MM.1S (cell line): Measurements from ENCODE around the gene FRMD6.

ENCODE experiments used
- DNase-seq: peaks from one replicate; pipeline ENCODE4 v3.0.0-alpha.2; 2015
- H2AFZ ChIP-seq: fragments of 300-600 bp; sonication (generic); 2 replicates; pipeline ENCODE4 v1.6.0; 2016; ENCODE audit warnings: antibody characterized with exemption, low read length
- H3F3A ChIP-seq: fragments of 300-600 bp; sonication (generic); 2 replicates; pipeline ENCODE4 v1.6.1; 2016; ENCODE audit warnings: mild to moderate bottlenecking, antibody characterized with exemption, low read length, moderate library complexity, mixed read lengths; ENCODE audit not compliant: insufficient read depth
- H3K27ac ChIP-seq: fragments of 300-600 bp; sonication (generic); 2 replicates; pipeline ENCODE4 v1.5.1; 2016; ENCODE audit warnings: mild to moderate bottlenecking, low read length
- H3K27me3 ChIP-seq: fragments of 300-600 bp; sonication (generic); replicated peaks from 2 replicates; pipeline ENCODE4 v1.6.0; 2016; ENCODE audit warnings: low read length; ENCODE audit not compliant: insufficient read depth
- H3K36me3 ChIP-seq: fragments of 300-600 bp; sonication (generic); replicated peaks from 2 replicates; pipeline ENCODE4 v1.6.1; 2016; ENCODE audit warnings: mild to moderate bottlenecking, low read length, mixed read lengths; ENCODE audit not compliant: insufficient read depth
- H3K4me1 ChIP-seq: fragments of 300-600 bp; sonication (generic); 2 replicates; pipeline ENCODE4 v1.6.1; 2016; ENCODE audit warnings: low read length, mixed read lengths
- H3K4me2 ChIP-seq: fragments of 300-600 bp; sonication (generic); 2 replicates; pipeline ENCODE4 v1.6.0; 2016; ENCODE audit warnings: low read depth, low read length
- H3K4me3 ChIP-seq: fragments of 300-600 bp; sonication (generic); 2 replicates; pipeline ENCODE4 v1.5.1; 2016; ENCODE audit warnings: low read length, mixed read lengths
- H3K79me2 ChIP-seq: fragments of 300-600 bp; sonication (generic); 2 replicates; pipeline ENCODE4 v1.6.1; 2016; ENCODE audit warnings: mixed run types, low read length, mixed read lengths
- H3K9ac ChIP-seq: fragments of 300-600 bp; sonication (generic); 2 replicates; pipeline ENCODE4 v1.6.1; 2016; ENCODE audit warnings: low read length, mixed read lengths
- H3K9me2 ChIP-seq: fragments of 300-600 bp; sonication (generic); replicated peaks from 2 replicates; pipeline ENCODE4 v1.6.1; 2016; ENCODE audit warnings: mild to moderate bottlenecking, low read length, mixed read lengths; ENCODE audit not compliant: insufficient read depth
- H3K9me3 ChIP-seq: fragments of 300-600 bp; sonication (generic); replicated peaks from 2 replicates; pipeline ENCODE4 v1.6.1; 2016; ENCODE audit warnings: mild to moderate bottlenecking, low read length, mixed read lengths; ENCODE audit not compliant: insufficient read depth
- H4K20me1 ChIP-seq: fragments of 300-600 bp; sonication (generic); 2 replicates; pipeline ENCODE4 v1.6.1; 2016; ENCODE audit warnings: mild to moderate bottlenecking, low read length, moderate library complexity, mixed read lengths; ENCODE audit not compliant: insufficient read depth
- CTCF ChIP-seq: fragments of 300-600 bp; sonication (generic); IDR thresholded peaks from 2 replicates; pipeline ENCODE4 v1.5.1; 2016; ENCODE audit warnings: antibody characterized with exemption, low read length, mixed read lengths
- EZH2 ChIP-seq: fragments of 300-600 bp; sonication (generic); optimal IDR thresholded peaks from 2 replicates; pipeline ENCODE3; 2017; ENCODE audit warnings: low read depth, mild to moderate bottlenecking, antibody characterized with exemption, low read length, mixed read lengths
- EZH2phosphoT487 ChIP-seq: fragments of 300-600 bp; sonication (generic); IDR thresholded peaks from 2 replicates; pipeline ENCODE4 v1.6.1; 2018; ENCODE audit warnings: antibody characterized with exemption, low read length

FRMD6 gene

GRCh38 chr14:51682411-51682810 lies 30.7 kb downstream of the FRMD6 start:
- Histone ChIP-seq H3K4me2 (no peak overlapping the region), H2AFZ (no peak overlapping the region), H3K4me3 (no peak overlapping the region), H4K20me1 (no peaks in the 10 kb centered on the region), H3K27me3 (no peaks in the 10 kb centered on the region), H3K36me3 (no peaks in the 10 kb centered on the region), H3K4me1 (no peaks in the 10 kb centered on the region), H3K79me2 (peaks cover 58% of the 10 kb centered on the region), H3K9me2 (no peaks in the 10 kb centered on the region), H3K9ac (no peak overlapping the region), H3K27ac (no peak overlapping the region), H3K9me3 (no peaks in the 10 kb centered on the region), H3F3A (no peaks in the 10 kb centered on the region)
- no peak for DNase-seq
- no peak for TF ChIP-seq CTCF
- no peak for TF ChIP-seq EZH2
- no peak for TF ChIP-seq EZH2phosphoT487

- Histone ChIP-seq H3K9me2 (no peaks in the 10 kb centered on the region), H4K20me1 (no peaks in the 10 kb centered on the region), H3K9ac (no peak overlapping the region), H3K9me3 (no peaks in the 10 kb centered on the region), H3K4me1 (no peaks in the 10 kb centered on the region), H3K4me3 (no peak overlapping the region), H2AFZ (no peak overlapping the region), H3K27ac (no peak overlapping the region), H3K36me3 (no peaks in the 10 kb centered on the region), H3K27me3 (no peaks in the 10 kb centered on the region), H3K79me2 (peaks cover 50% of the 10 kb centered on the region), H3F3A (no peaks in the 10 kb centered on the region), H3K4me2 (no peak overlapping the region)
- no peak for TF ChIP-seq EZH2phosphoT487
- TF ChIP-seq EZH2 = no peak
- TF ChIP-seq CTCF = no peak
- no peak for DNase-seq
Observed at GRCh38 chr14:51684760-51685159, 33.0 kb downstream of the FRMD6 start.

- no peak for DNase-seq
- Histone ChIP-seq H3K4me1 (no peaks in the 10 kb centered on the region), H3K36me3 (no peaks in the 10 kb centered on the region), H3K27me3 (no peaks in the 10 kb centered on the region), H3K4me3 (no peak overlapping the region), H3K9me3 (no peaks in the 10 kb centered on the region), H4K20me1 (no peaks in the 10 kb centered on the region), H2AFZ (no peak overlapping the region), H3F3A (no peaks in the 10 kb centered on the region), H3K79me2 (peaks cover 10% of the 10 kb centered on the region), H3K4me2 (no peak overlapping the region), H3K9ac (no peak overlapping the region), H3K9me2 (no peaks in the 10 kb centered on the region), H3K27ac (no peak overlapping the region)
- TF ChIP-seq CTCF = no peak
- TF ChIP-seq EZH2phosphoT487 = no peak
- TF ChIP-seq EZH2 = no peak
Observed at GRCh38 chr14:51691176-51691575, 39.5 kb downstream of the FRMD6 start.

- H3K4me2 ChIP-seq = no peak overlapping the region
Observed at GRCh38 chr14:51692646-51693045, 40.9 kb downstream of the FRMD6 start.

More at GRCh38 chr14:51692646-51693045, 40.9 kb downstream of the FRMD6 start:
- Histone ChIP-seq H3K27me3 (no peaks in the 10 kb centered on the region), H2AFZ (no peak overlapping the region), H3K27ac (no peak overlapping the region), H3K36me3 (no peaks in the 10 kb centered on the region), H3K79me2 (peaks cover 5% of the 10 kb centered on the region), H3K9ac (no peak overlapping the region), H3K4me1 (no peaks in the 10 kb centered on the region), H3K9me3 (no peaks in the 10 kb centered on the region), H3K4me3 (no peak overlapping the region), H3K9me2 (no peaks in the 10 kb centered on the region), H3F3A (no peaks in the 10 kb centered on the region), H4K20me1 (no peaks in the 10 kb centered on the region)
- DNase-seq = no peak
- TF ChIP-seq CTCF = no peak
- TF ChIP-seq EZH2 = no peak
- no peak for TF ChIP-seq EZH2phosphoT487
